K562 (cell line): Measurements from ENCODE around the gene PGLYRP4. TPM values are rescaled to one million over a fixed set of nuclear protein-coding genes. Genes with fewer than 3 reads are reported as not detected.

Experiments used
- CBFA2T2 ChIP-seq: fragments of 450-650 bp; conservative IDR thresholded peaks from 2 replicates; pipeline ENCODE4 v1.6.1; 2017; ENCODE audit warnings: mild to moderate bottlenecking
- CBFA2T3 ChIP-seq: fragments of 450-650 bp; IDR thresholded peaks from 2 replicates; pipeline ENCODE4 v1.6.1; 2017
- CTBP1 ChIP-seq: fragments of 450-650 bp; IDR thresholded peaks from 2 replicates; pipeline ENCODE4 v1.6.1; 2016; ENCODE audit warnings: borderline replicate concordance
- DPF2 ChIP-seq: fragments of 450-650 bp; IDR thresholded peaks from 2 replicates; pipeline ENCODE4 v1.6.1; 2016
- EP300 ChIP-seq: IDR thresholded peaks from 2 replicates; pipeline ENCODE4 v1.6.1; 2012; ENCODE audit warnings: low read length, improper control_type of control experiment
- ESRRB ChIP-seq: fragments of 250-450 bp; sonication (Bioruptor Pico); IDR thresholded peaks from 2 replicates; pipeline ENCODE4 v1.5.0; 2020; ENCODE audit warnings: mild to moderate bottlenecking, moderate library complexity, borderline replicate concordance
- ETV1 ChIP-seq: fragments of 450-650 bp; conservative IDR thresholded peaks from 2 replicates; pipeline ENCODE4 v1.6.1; 2016; ENCODE audit warnings: missing genetic modification characterization, control low read depth, low read depth, missing compliant biosample characterization
- HDAC1 ChIP-seq, 2 experiments: fragments of 450-650 bp; IDR thresholded peaks; 2 replicates each; pipeline ENCODE4 v1.6.1; 2016 to 2017; ENCODE audit warnings: inconsistent platforms in 1 of 2, mild to moderate bottlenecking in 1 of 2, moderate library complexity in 1 of 2
- HDAC8 ChIP-seq: fragments of 450-650 bp; IDR thresholded peaks from 2 replicates; pipeline ENCODE4 v1.6.1; 2016; ENCODE audit warnings: mild to moderate bottlenecking, missing genetic modification characterization, moderate library complexity, missing compliant biosample characterization
- IRF9 ChIP-seq: fragments of 450-650 bp; IDR thresholded peaks from 2 replicates; pipeline ENCODE4 v1.6.1; 2016; ENCODE audit warnings: missing biosample characterization, missing genetic modification characterization
- JUNB ChIP-seq: fragments of 450-650 bp; formaldehyde crosslinking; conservative IDR thresholded peaks from 2 replicates; pipeline ENCODE4 v1.4.0; 2020; ENCODE audit warnings: mild to moderate bottlenecking
- MAFG ChIP-seq: fragments of 450-650 bp; conservative IDR thresholded peaks from 2 replicates; pipeline ENCODE4 v1.6.1; 2016; ENCODE audit warnings: missing genetic modification characterization, missing compliant biosample characterization
- MCM5 ChIP-seq: fragments of 450-650 bp; IDR thresholded peaks from 2 replicates; pipeline ENCODE4 v1.6.1; 2016; ENCODE audit warnings: low read depth
- MEIS2 ChIP-seq: fragments of 450-650 bp; IDR thresholded peaks from 2 replicates; pipeline ENCODE4 v1.6.1; 2014; ENCODE audit warnings: mild to moderate bottlenecking; ENCODE audit not compliant: partially characterized antibody
- NCOA6 ChIP-seq: fragments of 450-650 bp; IDR thresholded peaks from 2 replicates; pipeline ENCODE4 v1.6.1; 2017; ENCODE audit warnings: mild to moderate bottlenecking
- PTBP1 ChIP-seq: fragments of 200-400 bp; formaldehyde crosslinking; IDR thresholded peaks from 2 replicates; pipeline ENCODE4 v1.6.1; 2017; ENCODE audit warnings: low read depth, low read length
- PTRF ChIP-seq: fragments of 450-650 bp; IDR thresholded peaks from 2 replicates; pipeline ENCODE4 v1.6.1; 2016; ENCODE audit warnings: mild to moderate bottlenecking, missing genetic modification characterization, missing compliant biosample characterization
- RBM39 ChIP-seq: fragments of 200-400 bp; formaldehyde crosslinking; optimal IDR thresholded peaks from 2 replicates; pipeline ENCODE3; 2018; ENCODE audit warnings: low read depth, low read length
- SOX6 ChIP-seq: fragments of 450-650 bp; IDR thresholded peaks from 2 replicates; pipeline ENCODE4 v1.6.1; 2014; ENCODE audit warnings: mild to moderate bottlenecking
- SP1 ChIP-seq: sonication (generic); formaldehyde crosslinking; IDR thresholded peaks from 2 replicates; pipeline ENCODE4 v1.8.1; 2022; ENCODE audit warnings: mild to moderate bottlenecking, missing genetic modification reagents
- THRAP3 ChIP-seq: fragments of 450-650 bp; IDR thresholded peaks from 2 replicates; pipeline ENCODE4 v1.6.1; 2016; ENCODE audit warnings: mild to moderate bottlenecking, inconsistent platforms, borderline replicate concordance
- TRIM24 ChIP-seq, 2 experiments: fragments of 450-650 bp; IDR thresholded peaks; 2 replicates each; pipeline ENCODE4 v1.6.1; 2016
- ZNF644 ChIP-seq: fragments of 200-800 bp; sonication (Bioruptor generic); IDR thresholded peaks from 2 replicates; pipeline ENCODE4 v1.6.1; 2016; ENCODE audit warnings: low read depth, missing genetic modification characterization, missing compliant biosample characterization
- ZNF655 ChIP-seq: fragments of 250-450 bp; sonication (Bioruptor Pico); IDR thresholded peaks from 2 replicates; pipeline ENCODE4 v1.5.0; 2021
- ZNF79 ChIP-seq: fragments of 250-450 bp; sonication (Bioruptor Pico); IDR thresholded peaks from 2 replicates; pipeline ENCODE4 v1.4.0; 2020; ENCODE audit warnings: low read depth, mild to moderate bottlenecking, moderate library complexity
- polyA plus RNA-seq, 8 experiments: library from polyadenylated mRNA; depleted of rRNA in 4 of 8; stranded (reverse) in 5 of 8; unstranded in 3 of 8; fragments of >200 nt; fragmentation: Nextera tagmentation in 2 of 8; fragmentation: Illumina TruSeq in 1 of 8; extraction: Ambion mirVana in 2 of 8; extraction: Trizol in 1 of 8; gene quantifications; 2 replicates each; pipeline versions ENCODE4 v1.2.1 to v1.2.3, GENCODE V29; 2011 to 2014; ENCODE audit warnings: inconsistent platforms in 1 of 8, missing spikeins in 1 of 8
- total RNA-seq, 7 experiments: library from RNA; depleted of rRNA in 6 of 7; stranded (reverse); fragments of >200 nt in 6 of 7; fragmentation: Illumina TruSeq in 2 of 7; extraction: Trizol in 2 of 7; gene quantifications; 2 replicates each; pipeline versions ENCODE4 v1.2.1 to v1.2.3, GENCODE V29; 2011 to 2021; ENCODE audit warnings: low replicate concordance in 1 of 7
- TF ChIP-seq, protein P1 (sequence below): fragments of 250-450 bp; sonication (Bioruptor Pico); IDR thresholded peaks from 2 replicates; pipeline ENCODE4 v1.6.1; 2021; ENCODE audit warnings: mild to moderate bottlenecking
- TF ChIP-seq, protein P2 (sequence below), 2 experiments: fragments of 450-650 bp; IDR thresholded peaks; 2 replicates each; pipeline ENCODE4 v1.6.1; 2018; ENCODE audit warnings: mild to moderate bottlenecking in 2 of 2, low read depth in 1 of 2; ENCODE audit not compliant: partially characterized antibody in 2 of 2

The PGLYRP4 gene
- total and polyA plus RNA-seq, 9 of the 15 experiments (the other 6 are each of a cell fraction or from before 2014, with no cell fraction given) = 0.06 to 0.13 (median 0.11) TPM; not detected in 6

DNA sequence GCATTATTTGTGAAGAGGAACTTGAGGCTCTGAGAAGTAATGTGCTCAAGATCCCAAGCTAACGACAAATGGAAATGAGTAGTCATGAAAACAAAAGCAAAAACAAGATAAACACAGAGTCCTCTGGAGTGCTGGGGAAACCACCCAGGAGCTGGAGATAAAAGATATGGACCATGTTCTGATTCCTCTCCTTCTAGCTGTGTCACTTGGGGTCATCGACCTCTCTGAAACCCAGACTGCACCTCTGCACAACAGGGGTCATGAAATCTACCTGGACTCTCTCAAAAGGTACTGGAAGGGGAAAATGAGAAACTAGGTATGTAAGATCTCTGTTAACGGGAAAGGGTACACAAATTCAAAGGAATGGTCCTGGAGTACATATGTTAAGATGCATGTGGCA lies 6.5 kb downstream of the PGLYRP4 start (continued):
- no peak for TF ChIP-seq ZNF655 (CRISPR knock-in tag)
- peak; percentile 72; the same call in 1 of the 2 replicates for TF ChIP-seq CTBP1
- 0 out of 2 replicates have a peak, but pooled peaks have one; percentile 35 for TF ChIP-seq IRF9 (tag)
- TF ChIP-seq, protein P1, sequence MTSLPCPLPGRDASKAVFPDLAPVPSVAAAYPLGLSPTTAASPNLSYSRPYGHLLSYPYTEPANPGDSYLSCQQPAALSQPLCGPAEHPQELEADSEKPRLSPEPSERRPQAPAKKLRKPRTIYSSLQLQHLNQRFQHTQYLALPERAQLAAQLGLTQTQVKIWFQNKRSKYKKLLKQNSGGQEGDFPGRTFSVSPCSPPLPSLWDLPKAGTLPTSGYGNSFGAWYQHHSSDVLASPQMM (CRISPR knock-in tag) = no peak
- TF ChIP-seq TRIM24 (IDR thresholded peaks at IDR 0.05) = peak in 1 of 2 experiments; percentile 43; a peak in 1 of 4 replicates
- peak; percentile 88 for TF ChIP-seq CBFA2T2
- no peak for TF ChIP-seq ZNF644
- TF ChIP-seq EP300 = peak; percentile 93
- TF ChIP-seq PTRF (tag) = no peak
- no peak for TF ChIP-seq THRAP3
- peak; percentile 88 for TF ChIP-seq CBFA2T3
- no peak for TF ChIP-seq HDAC8
- peak; percentile 53 for TF ChIP-seq DPF2
- TF ChIP-seq HDAC1 (IDR thresholded peaks at IDR 0.05) = peak in 1 of 2 experiments; percentile 82; a peak in 2 of 4 replicates
- TF ChIP-seq MCM5 = no peak
- no peak for TF ChIP-seq SP1 (CRISPR knock-in tag)
- no peak for TF ChIP-seq MEIS2
- no peak for TF ChIP-seq JUNB (CRISPR knock-in tag)
- no peak for TF ChIP-seq ESRRB
- TF ChIP-seq SOX6 = peak; percentile 93
- TF ChIP-seq ETV1 = no peak
- no peak for TF ChIP-seq NCOA6
- TF ChIP-seq PTBP1 = no peak
- TF ChIP-seq ZNF79 (CRISPR knock-in tag) = no peak
- no peak for TF ChIP-seq RBM39
- no peak; the same call in 1 of the 2 replicates for TF ChIP-seq MAFG
- TF ChIP-seq, protein P2, sequence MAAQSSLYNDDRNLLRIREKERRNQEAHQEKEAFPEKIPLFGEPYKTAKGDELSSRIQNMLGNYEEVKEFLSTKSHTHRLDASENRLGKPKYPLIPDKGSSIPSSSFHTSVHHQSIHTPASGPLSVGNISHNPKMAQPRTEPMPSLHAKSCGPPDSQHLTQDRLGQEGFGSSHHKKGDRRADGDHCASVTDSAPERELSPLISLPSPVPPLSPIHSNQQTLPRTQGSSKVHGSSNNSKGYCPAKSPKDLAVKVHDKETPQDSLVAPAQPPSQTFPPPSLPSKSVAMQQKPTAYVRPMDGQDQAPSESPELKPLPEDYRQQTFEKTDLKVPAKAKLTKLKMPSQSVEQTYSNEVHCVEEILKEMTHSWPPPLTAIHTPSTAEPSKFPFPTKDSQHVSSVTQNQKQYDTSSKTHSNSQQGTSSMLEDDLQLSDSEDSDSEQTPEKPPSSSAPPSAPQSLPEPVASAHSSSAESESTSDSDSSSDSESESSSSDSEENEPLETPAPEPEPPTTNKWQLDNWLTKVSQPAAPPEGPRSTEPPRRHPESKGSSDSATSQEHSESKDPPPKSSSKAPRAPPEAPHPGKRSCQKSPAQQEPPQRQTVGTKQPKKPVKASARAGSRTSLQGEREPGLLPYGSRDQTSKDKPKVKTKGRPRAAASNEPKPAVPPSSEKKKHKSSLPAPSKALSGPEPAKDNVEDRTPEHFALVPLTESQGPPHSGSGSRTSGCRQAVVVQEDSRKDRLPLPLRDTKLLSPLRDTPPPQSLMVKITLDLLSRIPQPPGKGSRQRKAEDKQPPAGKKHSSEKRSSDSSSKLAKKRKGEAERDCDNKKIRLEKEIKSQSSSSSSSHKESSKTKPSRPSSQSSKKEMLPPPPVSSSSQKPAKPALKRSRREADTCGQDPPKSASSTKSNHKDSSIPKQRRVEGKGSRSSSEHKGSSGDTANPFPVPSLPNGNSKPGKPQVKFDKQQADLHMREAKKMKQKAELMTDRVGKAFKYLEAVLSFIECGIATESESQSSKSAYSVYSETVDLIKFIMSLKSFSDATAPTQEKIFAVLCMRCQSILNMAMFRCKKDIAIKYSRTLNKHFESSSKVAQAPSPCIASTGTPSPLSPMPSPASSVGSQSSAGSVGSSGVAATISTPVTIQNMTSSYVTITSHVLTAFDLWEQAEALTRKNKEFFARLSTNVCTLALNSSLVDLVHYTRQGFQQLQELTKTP (IDR thresholded peaks at IDR 0.05; ENCODE audit: low read depth in 1 of 2, partially characterized antibody in 2 of 2) = peak in 1 of 2 experiments; percentile 16
